WTC11 (cell line): Measurements from ENCODE around the gene FOXN3. TPM values are rescaled to one million over a fixed set of nuclear protein-coding genes. Genes with fewer than 3 reads are reported as not detected.

Experiments
- ATAC-seq: fragments of 200-7000 bp; cut with Tn5 transposase; 2 replicates; pipeline ENCODE4 v1.10.0; 2021; ENCODE audit warnings: mild to moderate bottlenecking, moderate library complexity
- CTCF ChIA-PET: fragments of 300-600 bp; sonication (Branson Sonifier 250); formaldehyde crosslinking; loops from one replicate; lab custom pipeline; 2021; ENCODE audit warnings: antibody characterized with exemption; lab: Charles Lee
- POLR2A ChIA-PET: fragments of 350-600 bp; sonication (Branson Sonifier 250); formaldehyde crosslinking; loops from one replicate; lab custom pipeline; 2021; ENCODE audit warnings: antibody characterized with exemption; lab: Charles Lee
- DNase-seq: peaks from one replicate; pipeline ENCODE4 v3.0.0; 2021; ENCODE audit warnings: low spot score
- H3K27ac Mint-ChIP-seq: 2 replicates; pipeline ENCODE4 v1.8.0; 2021; ENCODE audit warnings: mixed read lengths
- H3K27me3 Mint-ChIP-seq: 2 replicates; pipeline ENCODE4 v1.8.0; 2021; ENCODE audit warnings: low read depth, mild to moderate bottlenecking, moderate library complexity, mixed read lengths
- H3K36me3 Mint-ChIP-seq: 2 replicates; pipeline ENCODE4 v1.8.0; 2021; ENCODE audit warnings: mixed read lengths
- H3K4me1 Mint-ChIP-seq: 2 replicates; pipeline ENCODE4 v1.8.0; 2022; ENCODE audit warnings: mixed read lengths
- H3K4me3 Mint-ChIP-seq: 2 replicates; pipeline ENCODE4 v1.8.0; 2021; ENCODE audit warnings: mild to moderate bottlenecking, moderate library complexity, mixed read lengths
- H3K9me3 Mint-ChIP-seq: 2 replicates; pipeline ENCODE4 v1.8.0; 2021; ENCODE audit warnings: mixed read lengths
- ATF1 ChIP-seq: sonication (generic); formaldehyde crosslinking; IDR thresholded peaks from 2 replicates; pipeline ENCODE4 v1.8.1; 2023; ENCODE audit warnings: mild to moderate bottlenecking, moderate library complexity, missing genetic modification reagents
- EMX1 ChIP-seq: fragments of 250-450 bp; sonication (Bioruptor Pico); IDR thresholded peaks from 2 replicates; pipeline ENCODE4 v1.8.0; 2021; ENCODE audit warnings: mild to moderate bottlenecking
- GRHL2 ChIP-seq: fragments of 250-450 bp; sonication (Bioruptor Pico); IDR thresholded peaks from 2 replicates; pipeline ENCODE4 v1.8.0; 2022; ENCODE audit warnings: mild to moderate bottlenecking, moderate library complexity; ENCODE audit not compliant: insufficient replicate concordance, severe bottlenecking
- GTF2I ChIP-seq: fragments of 250-450 bp; sonication (Bioruptor Pico); conservative IDR thresholded peaks from 2 replicates; pipeline ENCODE4 v1.4.0; 2021; ENCODE audit warnings: mild to moderate bottlenecking
- KAT7 ChIP-seq: sonication (generic); formaldehyde crosslinking; IDR thresholded peaks from 2 replicates; pipeline ENCODE4 v1.8.1; 2023; ENCODE audit warnings: missing genetic modification reagents, mild to moderate bottlenecking, borderline replicate concordance
- MXD4 ChIP-seq: fragments of 250-450 bp; sonication (Bioruptor Pico); IDR thresholded peaks from 2 replicates; pipeline ENCODE4 v1.8.0; 2021; ENCODE audit warnings: mild to moderate bottlenecking, moderate library complexity, borderline replicate concordance
- RELA ChIP-seq: sonication (generic); formaldehyde crosslinking; IDR thresholded peaks from 2 replicates; pipeline ENCODE4 v1.8.1; 2022; ENCODE audit warnings: missing genetic modification reagents, mild to moderate bottlenecking, borderline replicate concordance
- TEAD1 ChIP-seq: sonication (generic); formaldehyde crosslinking; IDR thresholded peaks from 2 replicates; pipeline ENCODE4 v1.8.0; 2022; ENCODE audit warnings: mild to moderate bottlenecking, missing genetic modification reagents
- ZNF121 ChIP-seq: sonication (generic); formaldehyde crosslinking; IDR thresholded peaks from 2 replicates; pipeline ENCODE4 v1.8.0; 2023; ENCODE audit warnings: missing genetic modification reagents
- ZNF219 ChIP-seq: sonication (generic); formaldehyde crosslinking; IDR thresholded peaks from 2 replicates; pipeline ENCODE4 v1.8.0; 2023; ENCODE audit warnings: missing genetic modification reagents, mild to moderate bottlenecking, borderline replicate concordance
- ZNF396 ChIP-seq: fragments of 250-450 bp; sonication (Bioruptor Pico); IDR thresholded peaks from 2 replicates; pipeline ENCODE4 v1.8.0; 2021; ENCODE audit warnings: mild to moderate bottlenecking, moderate library complexity, borderline replicate concordance
- ZNF671 ChIP-seq: fragments of 250-450 bp; sonication (Bioruptor Pico); IDR thresholded peaks from 2 replicates; pipeline ENCODE4 v1.8.0; 2021; ENCODE audit warnings: mild to moderate bottlenecking
- total RNA-seq: library from RNA; stranded (reverse); gene quantifications from 3 replicates; pipeline ENCODE4 v1.2.3, GENCODE V29; 2021
- TF ChIP-seq, protein P1 (sequence below): sonication (generic); formaldehyde crosslinking; IDR thresholded peaks from 2 replicates; pipeline ENCODE4 v1.8.0; 2022; ENCODE audit warnings: mild to moderate bottlenecking, missing genetic modification reagents
- TF ChIP-seq, protein P2 (sequence below): sonication (generic); formaldehyde crosslinking; IDR thresholded peaks from 2 replicates; pipeline ENCODE4 v1.8.1; 2023; ENCODE audit warnings: mild to moderate bottlenecking, missing genetic modification reagents
- TF ChIP-seq, protein P3 (sequence below): fragments of 250-450 bp; sonication (Bioruptor Pico); IDR thresholded peaks from 2 replicates; pipeline ENCODE4 v1.9.0; 2021; ENCODE audit warnings: mild to moderate bottlenecking, borderline replicate concordance
- TF ChIP-seq, protein P4 (sequence below): sonication (generic); formaldehyde crosslinking; IDR thresholded peaks from 2 replicates; pipeline ENCODE4 v1.8.0; 2022; ENCODE audit warnings: mild to moderate bottlenecking, missing genetic modification reagents
- TF ChIP-seq, protein P5 (sequence below): fragments of 250-450 bp; sonication (Bioruptor Pico); IDR thresholded peaks from 2 replicates; pipeline ENCODE4 v1.9.0; 2021; ENCODE audit warnings: mild to moderate bottlenecking
- TF ChIP-seq, protein P6 (sequence below): fragments of 250-450 bp; sonication (Bioruptor Pico); IDR thresholded peaks from 2 replicates; pipeline ENCODE4 v1.8.0; 2021; ENCODE audit warnings: mild to moderate bottlenecking

FOXN3 gene
- total RNA-seq, 1 experiment from 2014 or later: 170 TPM

DNA sequence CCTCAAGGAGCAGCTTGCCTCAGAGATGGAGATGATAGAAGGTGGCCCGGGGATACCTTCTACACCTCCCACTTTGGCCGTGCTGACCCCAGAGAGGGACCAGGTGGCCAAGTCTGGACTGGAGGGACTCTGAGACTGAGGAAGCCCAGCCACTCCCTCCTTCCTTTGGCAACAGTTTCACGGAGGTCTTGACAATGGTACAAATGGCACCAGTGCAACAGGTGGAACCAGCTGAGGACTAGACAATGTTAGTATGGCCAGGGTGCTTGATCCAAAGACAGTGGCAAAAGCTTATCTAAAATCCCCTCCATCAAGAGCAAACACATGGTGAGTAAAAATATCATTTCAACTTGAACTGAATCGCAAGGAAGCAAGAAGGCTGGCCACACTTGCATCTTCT, 117.4 kb downstream of the FOXN3 start (continued):
- no peak for TF ChIP-seq ZNF121 (CRISPR knock-in tag)
- no peak for TF ChIP-seq ATF1 (CRISPR knock-in tag)
- TF ChIP-seq, all 79 proteins: peak for 0

DNA sequence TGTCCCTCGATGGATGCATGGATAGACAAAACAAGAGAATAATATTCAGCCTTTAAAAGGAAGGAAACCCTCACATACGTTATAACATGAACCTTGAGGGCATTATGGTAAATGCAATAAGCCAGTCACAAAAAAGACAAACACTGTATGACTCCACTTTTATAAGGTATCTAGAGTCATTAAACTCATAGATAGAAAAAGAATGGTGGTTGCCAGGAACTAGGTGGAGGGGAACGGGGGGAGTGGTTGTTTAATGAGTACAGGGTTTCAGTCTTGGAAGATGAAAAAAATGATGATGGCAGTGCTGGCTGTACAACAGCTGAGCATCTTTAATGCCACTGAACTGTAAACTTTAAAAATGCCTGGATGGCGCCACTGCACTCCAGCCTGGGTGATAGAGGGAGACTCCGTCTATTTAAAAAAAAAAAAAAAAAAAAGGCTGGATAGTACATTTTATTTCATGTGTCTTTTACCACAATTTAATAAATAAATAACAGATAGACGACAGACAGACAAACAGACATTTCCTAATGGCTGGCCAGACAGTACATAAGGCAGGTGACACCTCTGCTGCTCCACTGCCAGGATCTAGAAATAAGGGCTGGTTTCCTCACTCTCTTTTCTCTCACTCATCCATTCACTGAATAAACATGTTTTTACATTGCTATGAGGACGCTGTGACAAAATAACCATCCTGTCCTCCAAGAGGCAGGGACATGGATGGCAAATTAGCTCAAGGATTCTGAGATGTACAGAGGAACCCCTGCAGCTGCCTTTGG, 118.8 kb downstream of the FOXN3 start:
- Mint-ChIP-seq H3K9me3 (no peaks in the 10 kb centered on the region), H3K36me3 (peaks cover 31% of the 10 kb centered on the region), H3K27ac (peak overlapping the region; percentile 96), H3K4me3 (no peak overlapping the region), H3K4me1 (peaks cover 80% of the 10 kb centered on the region), H3K27me3 (no peaks in the 10 kb centered on the region)
- ChIA-PET POLR2A (no interaction called here), CTCF (no interaction called here)
- ATAC-seq (no peak), DNase-seq (no peak)
- TF ChIP-seq, protein P1, sequence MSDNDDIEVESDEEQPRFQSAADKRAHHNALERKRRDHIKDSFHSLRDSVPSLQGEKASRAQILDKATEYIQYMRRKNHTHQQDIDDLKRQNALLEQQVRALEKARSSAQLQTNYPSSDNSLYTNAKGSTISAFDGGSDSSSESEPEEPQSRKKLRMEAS: no peak
- no peak for TF ChIP-seq EMX1 (CRISPR knock-in tag)
- TF ChIP-seq, protein P2, sequence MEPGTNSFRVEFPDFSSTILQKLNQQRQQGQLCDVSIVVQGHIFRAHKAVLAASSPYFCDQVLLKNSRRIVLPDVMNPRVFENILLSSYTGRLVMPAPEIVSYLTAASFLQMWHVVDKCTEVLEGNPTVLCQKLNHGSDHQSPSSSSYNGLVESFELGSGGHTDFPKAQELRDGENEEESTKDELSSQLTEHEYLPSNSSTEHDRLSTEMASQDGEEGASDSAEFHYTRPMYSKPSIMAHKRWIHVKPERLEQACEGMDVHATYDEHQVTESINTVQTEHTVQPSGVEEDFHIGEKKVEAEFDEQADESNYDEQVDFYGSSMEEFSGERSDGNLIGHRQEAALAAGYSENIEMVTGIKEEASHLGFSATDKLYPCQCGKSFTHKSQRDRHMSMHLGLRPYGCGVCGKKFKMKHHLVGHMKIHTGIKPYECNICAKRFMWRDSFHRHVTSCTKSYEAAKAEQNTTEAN (CRISPR knock-in tag): no peak
- TF ChIP-seq GTF2I (CRISPR knock-in tag): no peak

DNA sequence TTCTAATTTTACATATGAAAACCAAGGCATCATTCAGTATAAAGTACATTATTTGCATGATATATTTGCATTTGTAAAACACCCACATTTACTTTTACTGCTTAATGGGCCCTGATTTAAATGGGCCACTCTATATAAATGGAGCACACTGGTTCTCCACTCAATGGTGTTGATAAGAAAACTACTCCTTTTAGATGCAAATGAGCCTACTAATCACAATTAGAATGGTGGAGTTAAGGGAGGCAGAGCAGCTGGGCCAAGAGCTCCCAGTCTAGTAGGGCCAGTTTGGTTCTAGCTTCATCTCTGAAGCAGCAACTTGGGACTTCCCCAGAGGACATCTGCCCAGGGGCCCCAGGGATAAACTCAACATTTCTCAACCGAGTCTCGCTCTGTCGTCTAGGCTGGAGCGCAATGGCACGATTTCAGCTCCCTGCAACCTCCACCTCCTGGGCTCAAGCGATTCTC, 120.7 kb downstream of the FOXN3 start:
- Mint-ChIP-seq H3K9me3 (no peaks in the 10 kb centered on the region), H3K4me1 (peaks cover 87% of the 10 kb centered on the region), H3K27ac (peak overlapping the region; percentile 100), H3K27me3 (no peaks in the 10 kb centered on the region), H3K4me3 (no peak overlapping the region), H3K36me3 (peaks cover 28% of the 10 kb centered on the region)
- peak; percentile 49 for DNase-seq
- CTCF ChIA-PET: interaction anchor here (0.6 to 2.0 kb wide), 6 partner anchors 9 to 286 kb away, joined by 3 to 8 read pairs (median 4); no protein-coding TSS in a partner anchor
- peak; percentile 70 for ATAC-seq
- POLR2A ChIA-PET: interaction anchor here (0.8 to 1.0 kb wide), 2 partner anchors 9 to 93 kb away, joined by 3 read pairs; no protein-coding TSS in a partner anchor
- peak; percentile 87; the same call in 1 of the 2 replicates for TF ChIP-seq ZNF396 (CRISPR knock-in tag)
- TF ChIP-seq, protein P3, sequence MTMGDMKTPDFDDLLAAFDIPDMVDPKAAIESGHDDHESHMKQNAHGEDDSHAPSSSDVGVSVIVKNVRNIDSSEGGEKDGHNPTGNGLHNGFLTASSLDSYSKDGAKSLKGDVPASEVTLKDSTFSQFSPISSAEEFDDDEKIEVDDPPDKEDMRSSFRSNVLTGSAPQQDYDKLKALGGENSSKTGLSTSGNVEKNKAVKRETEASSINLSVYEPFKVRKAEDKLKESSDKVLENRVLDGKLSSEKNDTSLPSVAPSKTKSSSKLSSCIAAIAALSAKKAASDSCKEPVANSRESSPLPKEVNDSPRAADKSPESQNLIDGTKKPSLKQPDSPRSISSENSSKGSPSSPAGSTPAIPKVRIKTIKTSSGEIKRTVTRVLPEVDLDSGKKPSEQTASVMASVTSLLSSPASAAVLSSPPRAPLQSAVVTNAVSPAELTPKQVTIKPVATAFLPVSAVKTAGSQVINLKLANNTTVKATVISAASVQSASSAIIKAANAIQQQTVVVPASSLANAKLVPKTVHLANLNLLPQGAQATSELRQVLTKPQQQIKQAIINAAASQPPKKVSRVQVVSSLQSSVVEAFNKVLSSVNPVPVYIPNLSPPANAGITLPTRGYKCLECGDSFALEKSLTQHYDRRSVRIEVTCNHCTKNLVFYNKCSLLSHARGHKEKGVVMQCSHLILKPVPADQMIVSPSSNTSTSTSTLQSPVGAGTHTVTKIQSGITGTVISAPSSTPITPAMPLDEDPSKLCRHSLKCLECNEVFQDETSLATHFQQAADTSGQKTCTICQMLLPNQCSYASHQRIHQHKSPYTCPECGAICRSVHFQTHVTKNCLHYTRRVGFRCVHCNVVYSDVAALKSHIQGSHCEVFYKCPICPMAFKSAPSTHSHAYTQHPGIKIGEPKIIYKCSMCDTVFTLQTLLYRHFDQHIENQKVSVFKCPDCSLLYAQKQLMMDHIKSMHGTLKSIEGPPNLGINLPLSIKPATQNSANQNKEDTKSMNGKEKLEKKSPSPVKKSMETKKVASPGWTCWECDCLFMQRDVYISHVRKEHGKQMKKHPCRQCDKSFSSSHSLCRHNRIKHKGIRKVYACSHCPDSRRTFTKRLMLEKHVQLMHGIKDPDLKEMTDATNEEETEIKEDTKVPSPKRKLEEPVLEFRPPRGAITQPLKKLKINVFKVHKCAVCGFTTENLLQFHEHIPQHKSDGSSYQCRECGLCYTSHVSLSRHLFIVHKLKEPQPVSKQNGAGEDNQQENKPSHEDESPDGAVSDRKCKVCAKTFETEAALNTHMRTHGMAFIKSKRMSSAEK: no peak
- TF ChIP-seq ZNF219: no peak
- TF ChIP-seq, protein P4, sequence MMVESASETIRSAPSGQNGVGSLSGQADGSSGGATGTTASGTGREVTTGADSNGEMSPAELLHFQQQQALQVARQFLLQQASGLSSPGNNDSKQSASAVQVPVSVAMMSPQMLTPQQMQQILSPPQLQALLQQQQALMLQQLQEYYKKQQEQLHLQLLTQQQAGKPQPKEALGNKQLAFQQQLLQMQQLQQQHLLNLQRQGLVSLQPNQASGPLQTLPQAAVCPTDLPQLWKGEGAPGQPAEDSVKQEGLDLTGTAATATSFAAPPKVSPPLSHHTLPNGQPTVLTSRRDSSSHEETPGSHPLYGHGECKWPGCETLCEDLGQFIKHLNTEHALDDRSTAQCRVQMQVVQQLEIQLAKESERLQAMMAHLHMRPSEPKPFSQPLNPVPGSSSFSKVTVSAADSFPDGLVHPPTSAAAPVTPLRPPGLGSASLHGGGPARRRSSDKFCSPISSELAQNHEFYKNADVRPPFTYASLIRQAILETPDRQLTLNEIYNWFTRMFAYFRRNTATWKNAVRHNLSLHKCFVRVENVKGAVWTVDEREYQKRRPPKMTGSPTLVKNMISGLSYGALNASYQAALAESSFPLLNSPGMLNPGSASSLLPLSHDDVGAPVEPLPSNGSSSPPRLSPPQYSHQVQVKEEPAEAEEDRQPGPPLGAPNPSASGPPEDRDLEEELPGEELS (CRISPR knock-in tag): peak; percentile 89; the same call in 1 of the 2 replicates
- no peak for TF ChIP-seq ZNF671
- TF ChIP-seq, protein P5, sequence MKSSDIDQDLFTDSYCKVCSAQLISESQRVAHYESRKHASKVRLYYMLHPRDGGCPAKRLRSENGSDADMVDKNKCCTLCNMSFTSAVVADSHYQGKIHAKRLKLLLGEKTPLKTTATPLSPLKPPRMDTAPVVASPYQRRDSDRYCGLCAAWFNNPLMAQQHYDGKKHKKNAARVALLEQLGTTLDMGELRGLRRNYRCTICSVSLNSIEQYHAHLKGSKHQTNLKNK (CRISPR knock-in tag): peak; percentile 75
- TF ChIP-seq, protein P2 (CRISPR knock-in tag): no peak
- no peak for TF ChIP-seq RELA
- no peak for TF ChIP-seq TEAD1 (CRISPR knock-in tag)
- TF ChIP-seq, protein P6, sequence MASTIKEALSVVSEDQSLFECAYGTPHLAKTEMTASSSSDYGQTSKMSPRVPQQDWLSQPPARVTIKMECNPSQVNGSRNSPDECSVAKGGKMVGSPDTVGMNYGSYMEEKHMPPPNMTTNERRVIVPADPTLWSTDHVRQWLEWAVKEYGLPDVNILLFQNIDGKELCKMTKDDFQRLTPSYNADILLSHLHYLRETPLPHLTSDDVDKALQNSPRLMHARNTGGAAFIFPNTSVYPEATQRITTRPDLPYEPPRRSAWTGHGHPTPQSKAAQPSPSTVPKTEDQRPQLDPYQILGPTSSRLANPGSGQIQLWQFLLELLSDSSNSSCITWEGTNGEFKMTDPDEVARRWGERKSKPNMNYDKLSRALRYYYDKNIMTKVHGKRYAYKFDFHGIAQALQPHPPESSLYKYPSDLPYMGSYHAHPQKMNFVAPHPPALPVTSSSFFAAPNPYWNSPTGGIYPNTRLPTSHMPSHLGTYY (CRISPR knock-in tag): peak; percentile 87; the same call in 1 of the 2 replicates
- no peak for TF ChIP-seq KAT7 (CRISPR knock-in tag)
- no peak for TF ChIP-seq GRHL2
- TF ChIP-seq MXD4 (CRISPR knock-in tag): no peak
